Skin of body (tissue), 2 donors: Measurements from ENCODE around the gene TUNAR. TPM values are rescaled to one million over a fixed set of nuclear protein-coding genes. Genes with fewer than 3 reads are reported as not detected.
"Not testable (repeated sequence)": the region's sequence is repeated elsewhere in the genome, so short reads cannot be mapped to it uniquely, and the experiment has no call there.

Experiments used
- DNase-seq: peaks from one replicate; lab custom pipeline; 2025; lab: John Stamatoyannopoulos, UW
- total RNA-seq: library from RNA; depleted of rRNA; stranded (reverse); fragments of >200 nt; gene quantifications from one replicate; pipeline ENCODE4 v1.2.3, GENCODE V29; 2014

Gene TUNAR
- total RNA-seq, 1 donor from 2014 or later = not detected

DNA sequence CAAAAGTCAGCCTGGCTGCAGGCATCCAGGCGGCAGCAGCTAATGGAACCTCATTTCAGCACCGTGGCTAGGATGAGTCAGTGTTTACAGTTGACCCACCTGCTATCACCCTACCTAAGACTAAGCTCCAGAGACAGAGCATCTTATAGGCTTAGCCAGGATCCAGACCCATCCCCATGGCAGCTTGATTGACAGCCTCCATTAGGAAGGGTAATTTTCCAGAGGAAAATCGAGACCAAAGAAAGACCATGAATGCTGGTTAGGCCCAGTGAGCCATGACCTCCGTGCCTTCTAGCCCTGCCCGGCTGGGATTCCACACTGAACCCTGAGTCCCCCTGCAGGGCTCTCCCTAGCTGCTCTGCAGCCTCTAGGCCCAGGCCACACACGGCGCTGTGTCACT is 38.7 kb downstream of the TUNAR start:
- DNase-seq = no peak

DNA sequence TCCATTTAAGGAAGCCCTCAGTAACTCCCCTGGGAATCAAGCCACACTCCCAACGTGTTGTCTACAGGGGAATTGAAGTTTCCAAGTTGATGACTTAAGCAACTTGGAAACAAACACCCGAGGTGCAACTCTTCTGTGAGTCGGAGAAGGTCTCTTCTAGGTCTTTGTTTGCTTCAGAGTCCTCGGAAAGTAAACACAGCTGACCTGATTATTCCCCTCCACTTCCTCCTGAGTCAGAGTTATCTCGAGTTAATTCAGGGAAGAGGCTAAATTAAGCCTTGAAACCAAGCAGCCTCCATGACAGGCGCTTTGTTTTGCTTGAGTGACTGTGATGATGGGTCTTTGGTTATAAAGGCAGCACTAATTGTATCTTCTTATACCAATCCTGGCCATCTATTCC is 41.8 kb downstream of the TUNAR start:
- no peak for DNase-seq

DNA sequence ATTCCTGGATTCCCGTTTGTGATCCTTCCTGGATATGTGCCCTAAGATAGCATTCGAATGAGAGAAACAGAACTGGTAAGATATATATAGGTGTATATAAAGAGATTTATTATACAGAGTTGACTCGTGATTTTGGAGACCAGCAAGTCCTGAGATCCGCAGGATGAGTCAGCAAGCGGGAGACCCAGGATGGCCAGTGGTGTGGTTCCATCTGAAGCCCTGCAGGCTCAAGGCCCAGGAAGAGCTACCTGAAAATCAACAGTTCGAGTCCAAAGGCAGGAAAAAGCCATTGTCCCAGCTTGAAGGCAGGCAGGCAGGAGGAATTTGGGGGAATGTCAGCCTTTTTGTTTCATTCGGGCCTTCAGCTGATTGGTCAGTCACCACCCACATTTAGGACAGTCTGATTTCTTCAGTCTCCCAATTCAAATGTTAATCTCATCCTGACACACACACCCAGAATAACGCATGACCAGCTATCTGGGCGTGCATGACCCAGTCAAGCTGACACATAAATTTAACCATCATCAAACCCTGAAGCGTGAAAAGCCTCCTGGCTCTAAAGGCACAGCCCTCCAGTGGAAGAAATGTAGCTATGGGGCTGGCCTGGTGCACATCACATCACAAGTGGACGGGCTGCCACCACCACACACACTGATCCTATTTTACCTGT is 44.3 kb downstream of the TUNAR start:
- DNase-seq = no peak

DNA sequence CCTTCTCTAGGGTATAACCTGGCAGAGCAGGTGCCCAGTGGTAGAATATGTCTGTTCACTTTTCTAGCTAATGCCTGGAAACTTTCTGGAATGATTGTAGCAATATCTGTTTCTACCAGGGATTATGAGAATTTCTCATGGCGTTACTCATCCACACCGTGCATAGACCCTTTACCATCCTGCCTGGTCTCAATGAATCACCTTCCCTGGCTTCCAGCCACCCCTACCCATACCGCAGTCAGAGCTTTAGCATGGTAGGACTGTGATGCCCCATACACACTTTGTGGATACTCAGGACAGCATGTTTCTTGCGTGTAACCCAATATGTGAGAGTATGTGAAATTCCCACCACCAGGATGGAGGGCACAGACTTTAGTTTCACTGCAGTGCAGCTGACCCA is 45.4 kb downstream of the TUNAR start:
- no peak for DNase-seq

DNA sequence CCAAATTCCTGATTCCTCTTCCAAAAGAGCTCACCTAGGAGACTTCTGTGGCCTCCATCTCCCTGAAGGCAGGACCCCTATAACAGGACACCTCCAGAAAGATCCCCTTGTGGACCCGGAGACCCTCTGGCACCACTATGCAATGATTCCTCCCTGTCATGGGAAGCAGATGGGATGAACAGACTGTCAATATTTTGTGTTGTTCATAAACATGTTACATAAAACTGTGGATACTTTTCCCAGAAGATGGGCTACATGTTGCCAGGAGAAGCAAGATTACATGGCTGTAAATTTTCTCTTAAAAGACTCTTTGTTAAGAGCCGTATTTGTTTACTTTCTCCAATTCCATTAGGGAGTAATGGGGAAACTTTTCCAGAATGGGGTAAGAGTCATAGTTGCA is 52.1 kb downstream of the TUNAR start:
- no peak for DNase-seq

DNA sequence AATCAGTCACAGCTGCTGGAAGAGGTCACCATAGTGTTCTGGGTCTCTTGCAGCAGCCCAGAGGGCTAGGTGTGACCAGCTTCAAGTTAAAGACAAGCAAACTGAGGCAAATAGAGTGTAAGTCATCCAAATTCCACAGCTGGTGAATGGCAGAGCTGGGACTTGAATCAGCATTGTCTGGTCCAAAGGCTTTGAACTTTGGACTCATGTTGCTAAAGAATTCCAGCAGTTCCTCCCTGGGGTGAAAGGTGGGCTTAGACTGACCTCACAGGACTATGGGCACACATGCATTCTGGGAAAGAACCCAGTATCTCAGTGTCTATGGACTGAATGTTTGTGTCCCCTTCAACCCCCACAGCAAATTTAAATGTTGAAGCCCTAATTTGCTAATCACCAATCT is 54.8 kb downstream of the TUNAR start:
- no peak for DNase-seq

DNA sequence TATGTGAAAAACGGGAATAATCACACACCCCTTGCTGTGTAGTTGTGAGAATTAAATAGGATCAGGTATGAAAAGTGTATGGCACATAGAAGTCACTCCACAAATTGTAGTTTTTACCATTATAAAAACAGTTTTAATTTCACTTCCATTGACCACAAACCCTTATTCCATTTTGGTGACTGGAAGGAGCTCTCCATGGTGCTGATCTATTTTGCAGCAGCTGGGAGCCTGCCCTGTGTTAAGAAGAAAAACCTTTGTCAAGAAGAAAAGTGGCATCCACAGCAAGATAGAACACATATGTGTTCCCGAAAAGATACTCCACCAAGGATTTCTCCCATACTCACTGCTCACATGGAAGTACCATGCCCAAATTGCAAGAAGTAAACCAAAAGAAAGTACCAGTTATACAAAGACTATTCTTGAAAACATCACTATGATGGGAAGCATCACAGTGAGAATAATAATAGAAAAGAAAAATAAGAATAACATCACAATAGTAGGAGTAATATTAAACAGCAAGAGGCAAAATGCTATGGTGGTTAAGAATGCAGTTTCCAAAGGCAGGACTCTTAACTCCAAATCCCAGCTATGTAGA is 58.7 kb downstream of the TUNAR start:
- DNase-seq = no peak

DNA sequence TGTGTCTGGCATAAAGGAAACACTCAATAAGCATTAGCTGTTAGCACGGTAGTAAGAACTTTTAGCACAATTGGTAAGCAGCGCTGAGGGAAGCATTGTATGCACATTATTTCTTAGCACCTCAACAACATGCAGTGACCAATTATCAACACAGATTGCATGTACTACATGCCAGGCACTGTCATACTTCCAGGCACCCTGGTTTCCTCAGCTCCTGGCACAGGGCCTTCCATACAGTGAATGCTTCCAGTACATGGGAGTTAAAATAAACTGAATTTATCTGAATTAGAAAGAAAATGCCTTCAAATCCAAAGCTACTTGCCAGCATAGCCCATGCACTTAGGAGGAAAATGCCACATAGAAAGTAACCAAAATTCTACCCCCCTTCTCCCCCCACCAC is 59.4 kb downstream of the TUNAR start:
- DNase-seq = no peak

DNA sequence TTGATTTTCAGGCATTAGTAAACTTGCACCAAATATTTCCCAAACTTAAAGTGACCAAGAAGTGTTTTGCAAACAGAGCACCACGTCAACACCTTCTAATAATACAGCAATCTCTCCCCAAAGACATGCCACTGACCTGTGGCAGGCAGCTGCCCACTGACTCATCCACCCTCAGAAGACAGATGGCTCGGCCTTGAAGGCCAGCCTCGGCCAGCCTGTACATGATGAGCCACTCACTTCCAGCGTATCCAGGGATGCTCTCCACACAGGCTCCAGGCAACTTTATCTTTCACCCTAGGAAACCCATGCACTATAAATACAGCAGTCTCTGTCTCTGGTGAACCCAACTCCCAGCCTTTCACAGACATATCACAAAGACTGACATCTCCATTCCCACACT is 62.7 kb downstream of the TUNAR start:
- no peak for DNase-seq

DNA sequence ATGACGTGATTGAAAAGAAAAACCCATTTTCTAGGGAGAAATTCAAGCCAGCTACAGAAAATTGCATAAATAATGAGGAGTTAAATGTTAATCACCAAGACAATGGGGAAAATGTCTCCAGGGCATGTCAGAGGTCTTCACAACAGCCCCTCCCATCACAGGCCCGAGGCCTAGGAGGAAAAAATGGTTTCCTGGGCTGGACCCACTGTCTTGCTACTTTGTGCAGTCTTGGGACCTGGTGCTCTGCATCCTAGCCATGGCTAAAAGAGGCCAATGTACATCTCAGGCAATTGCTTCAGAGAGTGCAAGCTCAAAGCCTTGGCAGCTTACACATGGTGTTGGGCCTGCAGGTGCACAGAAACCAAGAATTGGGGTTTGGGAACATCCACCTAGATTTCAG is 65.3 kb downstream of the TUNAR start:
- DNase-seq = no peak

DNA sequence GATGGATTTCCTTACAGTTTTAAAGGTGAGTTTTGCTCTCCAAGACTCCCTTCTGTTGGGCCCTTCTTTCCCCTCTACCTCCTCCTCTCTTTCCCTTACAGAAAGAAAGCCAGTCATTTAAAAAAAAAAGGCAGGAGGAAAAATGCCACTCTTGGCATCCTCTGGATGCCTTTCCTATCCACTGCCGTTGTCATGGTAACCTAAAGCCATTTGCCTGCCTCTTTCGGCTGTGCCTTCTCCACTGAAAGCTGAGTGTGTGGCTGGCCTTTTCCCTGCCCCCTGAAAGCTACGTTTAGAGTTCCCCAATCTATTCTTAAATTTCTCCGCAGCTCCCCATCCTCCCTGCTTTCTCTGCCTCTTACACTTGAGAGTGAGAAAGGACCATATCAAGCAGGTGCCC is 67.1 kb downstream of the TUNAR start:
- no peak for DNase-seq

DNA sequence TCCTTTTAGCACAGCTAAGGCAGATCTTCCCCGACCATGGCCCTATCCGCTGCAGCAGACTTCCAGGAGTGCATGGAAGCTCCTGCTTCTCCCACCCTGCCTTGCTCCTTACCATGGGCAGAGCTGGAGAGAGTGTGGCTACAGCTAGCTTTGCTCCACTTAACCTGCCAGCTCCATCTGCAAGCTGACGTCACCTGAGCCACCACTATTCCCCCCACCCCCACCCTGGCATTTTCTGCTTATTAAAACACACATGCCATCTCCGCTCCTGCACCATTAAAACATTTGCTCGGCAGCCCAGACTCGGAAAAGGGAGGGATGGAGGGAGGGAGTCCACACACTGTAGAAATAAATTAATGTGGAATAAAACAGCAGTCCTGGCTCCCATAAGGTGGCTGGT is 67.8 kb downstream of the TUNAR start:
- DNase-seq = no peak

DNA sequence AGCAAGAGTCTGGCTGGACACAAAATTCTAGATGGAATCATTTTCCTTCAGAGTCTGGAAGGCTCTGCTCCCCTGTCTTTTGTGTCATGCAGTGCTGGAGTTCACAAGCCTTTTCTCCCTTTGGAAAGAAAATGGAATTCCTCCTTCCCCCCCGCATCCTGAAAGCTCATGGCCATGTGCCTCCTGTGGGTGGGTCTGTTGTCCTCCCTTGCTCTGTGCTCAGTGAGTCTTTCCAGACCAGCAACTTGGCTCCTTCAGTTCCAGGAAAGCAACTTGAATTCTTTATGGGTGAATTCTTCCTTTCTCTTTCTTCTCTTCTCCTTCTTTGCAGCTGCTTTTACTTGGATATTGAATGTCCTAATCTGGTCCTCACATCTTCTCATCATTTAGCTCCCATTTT is 70.2 kb downstream of the TUNAR start:
- DNase-seq = no peak

DNA sequence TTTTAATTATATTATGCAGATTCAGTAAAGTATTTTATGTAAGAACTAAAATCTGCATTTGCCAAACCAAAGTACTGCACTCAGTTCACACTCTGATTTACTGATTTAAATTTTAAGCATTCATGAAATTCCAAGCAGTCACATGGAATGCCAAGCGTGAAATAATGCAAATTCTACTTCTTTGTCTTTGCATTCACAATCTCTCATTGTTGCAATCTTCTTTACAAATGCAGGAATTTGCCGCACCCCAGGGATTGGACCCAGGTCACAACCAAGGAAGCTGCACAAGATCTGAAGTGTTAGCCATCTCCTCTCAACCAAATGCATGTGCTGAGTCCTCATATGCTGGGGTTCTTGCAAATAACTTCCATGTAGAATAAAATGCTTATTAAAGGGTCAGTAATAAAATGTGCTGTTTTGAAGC is 71.9 kb downstream of the TUNAR start:
- DNase-seq = no peak

DNA sequence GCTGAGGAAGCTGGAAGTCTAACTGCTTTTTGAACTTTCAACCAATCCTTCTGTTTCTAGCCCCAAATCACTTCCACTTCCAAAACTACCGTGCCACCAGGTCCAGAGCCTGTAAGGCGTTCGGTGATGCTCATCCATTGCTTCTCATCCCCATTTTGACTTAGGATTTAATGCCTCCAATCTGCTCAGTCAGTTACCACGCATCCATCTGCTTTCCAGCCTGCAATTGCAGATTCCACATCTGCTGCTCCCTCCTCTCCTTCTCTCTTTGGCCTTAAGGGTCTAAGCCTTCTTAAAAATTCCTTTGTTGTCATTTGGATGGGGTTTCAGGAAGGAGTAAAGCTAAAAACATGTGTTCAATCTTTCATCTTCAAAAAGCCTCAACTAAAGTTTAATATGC is 74.7 kb downstream of the TUNAR start:
- DNase-seq = no peak

DNA sequence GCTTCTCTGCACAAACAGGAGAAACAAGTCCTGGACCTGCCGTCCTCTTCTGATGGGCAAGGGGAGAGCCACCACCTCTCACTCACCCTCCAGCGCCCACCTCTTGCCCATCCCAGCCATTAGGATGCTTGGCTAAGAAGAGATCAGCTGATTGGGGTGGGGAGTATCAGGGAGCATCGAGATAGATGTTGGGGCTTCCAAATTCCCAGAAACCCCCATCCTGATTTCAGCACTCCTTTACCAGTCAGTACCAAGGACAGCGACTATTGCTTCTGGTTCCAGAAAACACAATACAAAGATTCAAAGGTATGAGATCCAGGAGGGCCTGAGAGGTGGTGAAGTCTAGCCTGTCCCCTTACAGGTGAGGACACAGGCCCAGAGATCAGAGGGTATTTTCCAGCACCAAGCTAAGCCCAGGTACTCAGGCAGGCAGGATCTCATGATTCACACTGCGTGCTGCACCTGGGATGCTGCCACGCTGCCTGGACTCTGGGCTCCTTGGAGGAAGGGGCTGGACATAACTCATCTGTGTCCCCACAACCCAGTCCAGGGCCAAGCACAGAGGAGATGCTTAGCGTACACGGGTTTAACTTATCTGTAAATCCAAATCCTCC is 76.6 kb downstream of the TUNAR start:
- DNase-seq = no peak

DNA sequence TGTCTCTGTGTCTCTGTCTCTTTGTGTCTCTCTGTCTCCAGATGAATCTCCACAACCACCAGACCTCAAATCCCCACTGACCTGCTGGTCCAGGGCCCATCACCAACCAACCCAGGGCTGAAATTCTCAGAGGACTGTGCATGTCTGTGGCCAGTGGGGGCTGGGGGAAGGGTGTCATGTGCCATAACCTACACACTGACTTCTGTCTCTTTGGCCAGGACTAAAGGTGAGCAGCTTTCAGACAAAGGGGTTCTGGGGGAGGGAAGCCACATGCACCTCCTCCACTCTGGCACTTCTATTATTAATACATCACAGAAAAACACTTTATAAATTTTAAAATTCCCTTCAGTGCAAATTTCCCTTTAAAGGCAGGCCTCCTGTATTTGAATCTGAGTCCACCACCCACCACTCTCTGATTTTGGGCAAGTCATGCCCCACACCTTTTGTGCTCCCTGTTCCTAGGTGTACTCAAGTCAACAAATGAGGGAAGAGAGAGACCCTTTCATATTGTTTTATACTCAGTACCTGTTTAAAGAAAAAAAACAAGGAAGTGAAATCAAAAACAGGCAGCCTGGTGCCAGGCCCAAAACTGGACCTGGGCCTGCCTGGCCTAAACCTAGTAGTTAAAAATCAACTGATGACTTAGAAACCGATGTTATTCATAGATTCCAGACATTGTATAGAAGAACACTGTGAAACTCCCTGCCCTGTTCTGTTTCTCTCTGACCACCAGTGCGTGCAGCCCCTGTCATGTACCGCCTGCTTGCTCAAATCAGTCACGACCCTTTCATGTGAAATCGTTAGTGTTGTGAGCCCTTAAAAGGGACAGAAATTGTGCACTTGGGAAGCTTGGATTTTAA is 80.2 kb downstream of the TUNAR start:
- no peak for DNase-seq

DNA sequence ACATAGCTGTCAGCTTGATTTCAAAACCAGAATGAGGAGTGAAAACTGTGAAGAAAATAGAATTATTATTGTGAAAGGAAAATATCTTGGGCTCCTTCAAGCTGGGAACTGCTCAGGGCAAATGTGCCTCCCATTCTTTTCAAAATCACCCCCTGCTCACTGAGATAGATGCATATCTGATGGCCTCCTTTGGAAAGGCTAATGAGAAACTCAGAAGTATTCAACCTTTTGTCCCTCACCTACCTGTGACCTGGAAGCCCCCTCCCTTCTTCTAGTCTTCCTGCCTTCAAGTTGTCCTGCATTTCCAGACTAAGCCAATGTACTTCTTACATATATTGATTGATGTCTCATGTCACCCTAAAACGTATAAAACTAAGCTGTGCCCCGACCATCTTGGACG is 81.5 kb downstream of the TUNAR start:
- DNase-seq = no peak

DNA sequence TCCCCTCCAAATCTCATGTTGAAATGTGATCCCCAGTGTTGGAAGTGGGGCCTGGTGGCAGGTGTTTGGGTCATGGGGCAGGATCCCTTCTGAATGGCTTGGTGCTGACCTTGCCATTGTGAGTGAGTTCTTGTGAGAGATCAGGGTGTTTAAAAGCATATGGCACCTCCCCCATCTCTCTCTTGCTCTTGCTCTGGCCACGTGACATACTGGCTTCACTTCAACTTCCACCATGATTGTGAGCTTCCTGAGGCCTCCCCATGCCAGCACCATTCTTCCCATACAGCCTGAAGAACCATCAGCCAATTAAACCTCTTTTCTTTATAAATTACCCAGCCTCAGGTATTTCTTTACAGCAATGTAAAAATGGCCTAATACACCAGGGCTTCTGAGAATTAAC is 82.7 kb downstream of the TUNAR start:
- DNase-seq = no peak

DNA sequence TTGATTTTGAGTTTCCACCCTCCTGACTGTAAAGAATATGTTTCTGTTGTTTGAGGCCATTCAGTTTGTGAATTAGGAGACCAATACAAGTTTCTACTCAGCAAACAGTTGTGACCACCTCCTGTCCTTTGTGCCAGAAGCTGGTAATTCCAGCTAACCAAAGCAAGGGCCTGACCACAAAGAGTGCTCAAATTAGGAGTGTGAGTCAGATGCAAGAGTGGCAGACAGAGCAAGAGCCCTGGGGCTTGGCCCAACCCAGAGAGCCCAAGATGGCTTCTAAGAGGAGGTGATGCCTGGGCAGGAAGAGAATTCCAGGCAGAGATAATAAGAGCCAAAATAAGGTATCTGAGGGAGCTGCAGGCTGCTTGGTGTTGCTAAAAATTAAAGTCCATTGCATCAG is 84.8 kb downstream of the TUNAR start:
- DNase-seq = no peak

DNA sequence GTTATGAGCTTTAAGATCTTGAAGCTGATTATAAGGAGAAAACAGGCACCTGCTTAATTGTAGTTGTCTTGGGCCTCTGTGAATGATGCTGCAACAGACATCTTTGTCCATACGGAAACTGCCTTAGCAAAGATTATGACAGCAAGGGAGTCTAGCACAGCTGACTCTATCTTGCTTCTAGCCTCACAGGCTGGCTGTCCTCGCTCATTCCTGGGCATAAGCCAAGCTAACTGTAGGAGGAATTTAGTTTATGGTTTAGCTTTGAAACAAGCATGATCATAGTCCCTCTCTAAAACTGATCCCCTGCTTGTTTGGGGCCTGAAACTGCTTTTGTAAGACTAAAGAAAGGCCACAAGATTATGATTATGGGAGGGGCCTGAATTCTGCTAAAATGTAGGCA is 88.3 kb downstream of the TUNAR start:
- DNase-seq = no peak

DNA sequence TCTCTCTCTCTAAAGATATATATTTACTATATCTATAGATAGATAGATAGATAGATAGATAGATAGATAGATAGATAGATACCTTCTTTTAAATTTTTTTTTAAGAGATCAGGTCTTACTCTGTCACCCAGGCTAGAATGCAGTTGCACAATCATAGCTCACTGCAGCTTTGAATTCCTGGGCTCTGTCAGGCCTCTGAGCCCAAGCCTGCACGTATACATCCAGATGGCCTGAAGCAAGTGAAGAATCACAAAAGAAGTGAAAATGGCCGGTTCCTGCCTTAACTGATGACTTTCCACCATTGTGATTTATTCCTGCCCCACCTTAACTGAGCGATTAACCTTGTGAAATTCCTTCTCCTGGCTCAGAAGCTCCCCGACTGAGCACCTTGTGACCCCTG is 91.4 kb downstream of the TUNAR start:
- not testable (repeated sequence) for DNase-seq
